ENCODE data around the gene HPS5.

Gene HPS5

GRCh38 chr11:18245396-18245795 lies 76.5 kb downstream of the HPS5 start:
- TF ChIP-seq CTCF (conservative IDR thresholded peaks at IDR 0.05; ENCODE audit: low read depth, low read length) = no peak
- no peaks in the 10 kb centered on the region for H3K79me2 ChIP-seq (ENCODE audit: insufficient read depth, low read depth)

GRCh38 chr11:18243783-18244362 lies 78.1 kb downstream of the HPS5 start:
- Histone ChIP-seq H3K4me3 (IDR thresholded peaks at IDR 0.05; ENCODE audit: insufficient read depth, low read depth, low read length) (no peak overlapping the region), H3K4me1 (ENCODE audit: low read depth, poor library complexity, severe bottlenecking) (peaks cover 21% of the 10 kb centered on the region), H3K4me2 (no peak overlapping the region), H3K9ac (no peak overlapping the region), H3K27me3 (ENCODE audit: insufficient read depth, low read depth) (no peaks in the 10 kb centered on the region), H3K27ac (no peak overlapping the region), H2AFZ (ENCODE audit: low read depth) (peak overlapping the region; percentile 28; the same call in 1 of the 2 replicates), H3K79me2 (ENCODE audit: insufficient read depth, low read depth) (no peaks in the 10 kb centered on the region), H3K36me3 (ENCODE audit: insufficient read depth) (no peaks in the 10 kb centered on the region), H4K20me1 (ENCODE audit: insufficient read depth) (no peaks in the 10 kb centered on the region)
- peak; percentile 96 for TF ChIP-seq CTCF (conservative IDR thresholded peaks at IDR 0.05; ENCODE audit: low read depth, low read length)

More at GRCh38 chr11:18245396-18245795, 76.5 kb downstream of the HPS5 start:
- peaks cover 31% of the 10 kb centered on the region for H3K4me1 ChIP-seq (ENCODE audit: low read depth, poor library complexity, severe bottlenecking)
- no peak overlapping the region for H3K9ac ChIP-seq
- H4K20me1 ChIP-seq (ENCODE audit: insufficient read depth) = no peaks in the 10 kb centered on the region
- no peak overlapping the region for H3K4me3 ChIP-seq (IDR thresholded peaks at IDR 0.05; ENCODE audit: insufficient read depth, low read depth, low read length)
- H3K27ac ChIP-seq = no peak overlapping the region
- no peaks in the 10 kb centered on the region for H3K36me3 ChIP-seq (ENCODE audit: insufficient read depth)
- H3K27me3 ChIP-seq (ENCODE audit: insufficient read depth, low read depth) = no peaks in the 10 kb centered on the region
- no peak overlapping the region for H2AFZ ChIP-seq (ENCODE audit: low read depth)
- H3K4me2 ChIP-seq = no peak overlapping the region

- H3K36me3 ChIP-seq (ENCODE audit: insufficient read depth) = no peaks in the 10 kb centered on the region
- peaks cover 4% of the 10 kb centered on the region for H3K4me1 ChIP-seq (ENCODE audit: low read depth, poor library complexity, severe bottlenecking)
- H2AFZ ChIP-seq (ENCODE audit: low read depth) = no peak overlapping the region
- H3K79me2 ChIP-seq (ENCODE audit: insufficient read depth, low read depth) = no peaks in the 10 kb centered on the region
- H3K4me3 ChIP-seq (IDR thresholded peaks at IDR 0.05; ENCODE audit: insufficient read depth, low read depth, low read length) = no peak overlapping the region
- no peak for TF ChIP-seq CTCF (conservative IDR thresholded peaks at IDR 0.05; ENCODE audit: low read depth, low read length)
- H4K20me1 ChIP-seq (ENCODE audit: insufficient read depth) = no peaks in the 10 kb centered on the region
- no peaks in the 10 kb centered on the region for H3K27me3 ChIP-seq (ENCODE audit: insufficient read depth, low read depth)
- no peak overlapping the region for H3K9ac ChIP-seq
- H3K4me2 ChIP-seq = no peak overlapping the region
- H3K27ac ChIP-seq = no peak overlapping the region
These were observed 82.3 kb downstream of the HPS5 start for GRCh38 chr11:18239655-18240054.

GRCh38 chr11:18236664-18237356 lies 85.1 kb downstream of the HPS5 start, which contains the start of gene SAA4:
TSS of gene SAA4 (minus strand) at chr11:18236802. CDS start at chr11:18235926, 876 bp downstream.
- H2AFZ ChIP-seq (ENCODE audit: low read depth) = no peak within 1 kb of the TSS
- no peak within 1 kb of the TSS for H3K4me2 ChIP-seq
- H3K79me2 ChIP-seq (ENCODE audit: insufficient read depth, low read depth) = no peaks in the 10 kb centered on the region
- H3K9ac ChIP-seq = no peak within 1 kb of the TSS
- no peaks in the 10 kb centered on the region for H3K36me3 ChIP-seq (ENCODE audit: insufficient read depth)
- no peaks in the 10 kb centered on the region for H3K27me3 ChIP-seq (ENCODE audit: insufficient read depth, low read depth)
- TF ChIP-seq CTCF (conservative IDR thresholded peaks at IDR 0.05; ENCODE audit: low read depth, low read length) = no peak
- H4K20me1 ChIP-seq (ENCODE audit: insufficient read depth) = no peaks in the 10 kb centered on the region
- no peak within 1 kb of the TSS for H3K27ac ChIP-seq
- no peaks in the 10 kb centered on the region for H3K4me1 ChIP-seq (ENCODE audit: low read depth, poor library complexity, severe bottlenecking)
- no peak within 1 kb of the TSS for H3K4me3 ChIP-seq (IDR thresholded peaks at IDR 0.05; ENCODE audit: insufficient read depth, low read depth, low read length)

Measured in KMS-11 (cell line).